HepG2 (cell line): ENCODE data around the gene CCDC148. TPM values are rescaled to one million over a fixed set of nuclear protein-coding genes. Genes with fewer than 3 reads are reported as not detected.

Experiments
- BHLHE40 ChIP-seq: IDR thresholded peaks from 2 replicates; pipeline ENCODE4 v1.6.1; 2011; ENCODE audit warnings: low read length, improper control_type of control experiment
- CEBPB ChIP-seq: IDR thresholded peaks from 2 replicates; pipeline ENCODE4 v1.6.1; 2011; ENCODE audit warnings: low read depth, low read length, improper control_type of control experiment, borderline replicate concordance
- CHD4 ChIP-seq: fragments of 200-600 bp; sonication (generic); IDR thresholded peaks from 2 replicates; pipeline ENCODE4 v1.7.0; 2017; ENCODE audit warnings: mild to moderate bottlenecking, low read length, borderline replicate concordance
- ELF3 ChIP-seq: IDR thresholded peaks from 2 replicates; pipeline ENCODE4 v1.6.1; 2016; ENCODE audit warnings: missing genetic modification reagents, missing compliant biosample characterization
- HMGXB4 ChIP-seq, 2 experiments: sonication (generic) in 1 of 2; formaldehyde crosslinking in 1 of 2; IDR thresholded peaks; 2 replicates each; pipeline versions ENCODE4 v1.4.0 to v1.6.1; 2018 to 2020; ENCODE audit warnings: missing genetic modification reagents in 2 of 2, borderline replicate concordance in 1 of 2, low read depth in 1 of 2, mild to moderate bottlenecking in 1 of 2, missing biosample characterization in 1 of 2
- IKZF4 ChIP-seq: sonication (generic); formaldehyde crosslinking; IDR thresholded peaks from 2 replicates; pipeline ENCODE4 v1.5.1; 2020; ENCODE audit warnings: borderline replicate concordance, mild to moderate bottlenecking, low read depth, missing genetic modification reagents; ENCODE audit errors: not compliant biosample characterization
- JARID2 ChIP-seq: sonication (generic); formaldehyde crosslinking; IDR thresholded peaks from 2 replicates; pipeline ENCODE4 v1.8.1; 2023; ENCODE audit warnings: missing genetic modification reagents, inconsistent platforms; ENCODE audit not compliant: insufficient replicate concordance
- JUND ChIP-seq: sonication (generic); formaldehyde crosslinking; IDR thresholded peaks from 2 replicates; pipeline ENCODE4 v1.8.0; 2022; ENCODE audit warnings: mild to moderate bottlenecking, missing genetic modification reagents
- MTERF4 ChIP-seq: sonication (generic); formaldehyde crosslinking; IDR thresholded peaks from 2 replicates; pipeline ENCODE4 v1.8.0; 2023; ENCODE audit warnings: mild to moderate bottlenecking, missing genetic modification reagents
- NFKBIZ ChIP-seq: IDR thresholded peaks from 2 replicates; pipeline ENCODE4 v1.6.1; 2018; ENCODE audit warnings: missing genetic modification reagents, missing compliant biosample characterization
- SALL1 ChIP-seq: sonication (generic); formaldehyde crosslinking; IDR thresholded peaks from 2 replicates; pipeline ENCODE4 v1.8.0; 2022; ENCODE audit warnings: mild to moderate bottlenecking, missing genetic modification reagents
- STAT5B ChIP-seq: sonication (generic); formaldehyde crosslinking; IDR thresholded peaks from 2 replicates; pipeline ENCODE4 v1.4.0; 2020; ENCODE audit warnings: missing genetic modification reagents
- TBL1XR1 ChIP-seq: fragments of 150-350 bp; IDR thresholded peaks from 2 replicates; pipeline ENCODE4 v1.6.1; 2014; ENCODE audit warnings: borderline replicate concordance, low read length; ENCODE audit not compliant: partially characterized antibody
- TSC22D2 ChIP-seq: sonication (generic); formaldehyde crosslinking; IDR thresholded peaks from 2 replicates; pipeline ENCODE4 v1.5.1; 2020; ENCODE audit warnings: missing genetic modification reagents, mild to moderate bottlenecking, borderline replicate concordance
- ZHX1 ChIP-seq: sonication (generic); formaldehyde crosslinking; IDR thresholded peaks from 2 replicates; pipeline ENCODE4 v1.8.1; 2022; ENCODE audit warnings: low read depth, mild to moderate bottlenecking, missing genetic modification reagents
- ZNF235 ChIP-seq: sonication (generic); formaldehyde crosslinking; IDR thresholded peaks from 2 replicates; pipeline ENCODE4 v1.8.1; 2023; ENCODE audit warnings: mild to moderate bottlenecking, missing genetic modification reagents, borderline replicate concordance
- ZNF546 ChIP-seq: sonication (generic); formaldehyde crosslinking; conservative IDR thresholded peaks from 2 replicates; pipeline ENCODE4 v1.8.1; 2023; ENCODE audit warnings: mild to moderate bottlenecking, missing genetic modification reagents
- ZNF639 ChIP-seq: conservative IDR thresholded peaks from 2 replicates; pipeline ENCODE4 v1.6.1; 2018; ENCODE audit warnings: missing genetic modification reagents
- ZNF652 ChIP-seq: IDR thresholded peaks from 2 replicates; pipeline ENCODE4 v1.6.1; 2016; ENCODE audit warnings: low read depth, borderline replicate concordance
- ZNF674 ChIP-seq: sonication (generic); formaldehyde crosslinking; IDR thresholded peaks from 2 replicates; pipeline ENCODE4 v1.5.0; 2020; ENCODE audit warnings: low read depth, mild to moderate bottlenecking, missing genetic modification reagents
- ZNF841 ChIP-seq: sonication (generic); formaldehyde crosslinking; IDR thresholded peaks from 2 replicates; pipeline ENCODE4 v1.8.1; 2023; ENCODE audit warnings: missing genetic modification reagents, borderline replicate concordance
- ZNF883 ChIP-seq: sonication (generic); formaldehyde crosslinking; IDR thresholded peaks from 2 replicates; pipeline ENCODE4 v1.5.1; 2020; ENCODE audit warnings: mild to moderate bottlenecking, missing genetic modification reagents; ENCODE audit errors: not compliant biosample characterization
- polyA plus RNA-seq, 8 experiments: library from polyadenylated mRNA; depleted of rRNA in 3 of 8; stranded (reverse) in 7 of 8; unstranded in 1 of 8; fragments of >200 nt; fragmentation: Illumina TruSeq in 4 of 8; extraction: Trizol in 4 of 8; gene quantifications; 2 replicates each; pipeline versions ENCODE4 v1.2.1 to v1.2.3, GENCODE V29; 2011 to 2016; ENCODE audit warnings: low read depth in 4 of 8, missing spikeins in 1 of 8, mixed read lengths in 1 of 8; ENCODE audit not compliant: insufficient read depth in 1 of 8
- total RNA-seq, 5 experiments: library from RNA; depleted of rRNA; stranded (reverse); fragments of >200 nt; fragmentation: Illumina TruSeq; extraction: Trizol; gene quantifications; 2 replicates each; pipeline ENCODE4 v1.2.3, GENCODE V29; 2016; ENCODE audit warnings: low read depth in 1 of 5

The CCDC148 gene
- total and polyA plus RNA-seq, 2 of the 13 experiments (the other 11 are each of a cell fraction or from before 2014, with no cell fraction given), result 0.30 to 0.49 TPM

- TF ChIP-seq ZNF883 (CRISPR knock-in tag) (no peak), CHD4 (0 out of 2 replicates have a peak, but pooled peaks have one; percentile 70), MTERF4 (CRISPR knock-in tag) (0 out of 2 replicates have a peak, but pooled peaks have one; percentile 47), TSC22D2 (CRISPR knock-in tag) (0 out of 2 replicates have a peak, but pooled peaks have one; percentile 0), ZNF235 (CRISPR knock-in tag) (no peak), HMGXB4 (CRISPR knock-in tag; IDR thresholded peaks at IDR 0.05; ENCODE audit: borderline replicate concordance in 1 of 2, low read depth in 1 of 2) (peak; percentile 44 to 58; a peak in 3 of 4 replicates), ELF3 (CRISPR knock-in tag) (peak; percentile 92), CEBPB (no peak), NFKBIZ (CRISPR knock-in tag) (peak; percentile 66; the same call in 1 of the 2 replicates), ZNF674 (no peak), ZNF841 (CRISPR knock-in tag) (no peak), ZNF652 (CRISPR knock-in tag) (0 out of 2 replicates have a peak, but pooled peaks have one; percentile 28), JARID2 (CRISPR knock-in tag) (peak; percentile 21), ZNF546 (CRISPR knock-in tag) (no peak), IKZF4 (CRISPR knock-in tag) (no peak), ZHX1 (CRISPR knock-in tag) (no peak), BHLHE40 (no peak), STAT5B (CRISPR knock-in tag) (no peak), TBL1XR1 (no peak), ZNF639 (no peak), SALL1 (CRISPR knock-in tag) (peak; percentile 97), JUND (CRISPR knock-in tag) (peak; percentile 86)
Measured at GRCh38 chr2:158128168-158128973, 328.2 kb downstream of the CCDC148 start (continued).
